Measurements from ENCODE around the gene IGF1R.

IGF1R gene

GRCh38 chr15:98791046-98791701 lies 142.8 kb downstream of the IGF1R start:
- Histone ChIP-seq H3K27ac (ENCODE audit: low read depth, low read length) (no peak overlapping the region), H3K9me3 (ENCODE audit: insufficient read depth, low read length) (no peaks in the 10 kb centered on the region), H3K36me3 (ENCODE audit: low read length) (no peaks in the 10 kb centered on the region), H4K20me1 (ENCODE audit: low read depth, low read length) (0 out of 2 replicates have a peak, but pooled peaks cover 21% of the 10 kb centered on the region), H2AFZ (ENCODE audit: low read depth, low read length, severe bottlenecking) (no peak overlapping the region), H3K4me2 (ENCODE audit: low read depth, low read length, poor library complexity, severe bottlenecking) (no peak overlapping the region), H3K9me2 (replicated peaks; ENCODE audit: insufficient read depth, low read length) (no peaks in the 10 kb centered on the region), H3F3A (ENCODE audit: insufficient read depth) (no peaks in the 10 kb centered on the region), H3K4me3 (ENCODE audit: insufficient read depth, low read length, poor library complexity, severe bottlenecking) (no peak overlapping the region), H3K79me2 (ENCODE audit: insufficient read depth, low read length) (no peaks in the 10 kb centered on the region), H3K27me3 (ENCODE audit: low read length) (no peaks in the 10 kb centered on the region), H3K9ac (ENCODE audit: low read length) (no peak overlapping the region)
- TF ChIP-seq EZH2phosphoT487 (conservative IDR thresholded peaks at IDR 0.05; ENCODE audit: low read length) (no peak), CTCF (IDR thresholded peaks at IDR 0.05; ENCODE audit: insufficient read depth, low read length, poor library complexity, severe bottlenecking) (no peak)

GRCh38 chr15:98792117-98792516 lies 143.8 kb downstream of the IGF1R start:
- H3K9me2 ChIP-seq (replicated peaks; ENCODE audit: insufficient read depth, low read length), result no peaks in the 10 kb centered on the region
- no peaks in the 10 kb centered on the region for H3F3A ChIP-seq (ENCODE audit: insufficient read depth)
- H3K4me3 ChIP-seq (ENCODE audit: insufficient read depth, low read length, poor library complexity, severe bottlenecking), result no peak overlapping the region
- no peak overlapping the region for H3K27ac ChIP-seq (ENCODE audit: low read depth, low read length)
- no peak overlapping the region for H2AFZ ChIP-seq (ENCODE audit: low read depth, low read length, severe bottlenecking)
- no peaks in the 10 kb centered on the region for H3K36me3 ChIP-seq (ENCODE audit: low read length)
- TF ChIP-seq CTCF (IDR thresholded peaks at IDR 0.05; ENCODE audit: insufficient read depth, low read length, poor library complexity, severe bottlenecking) (no peak), EZH2phosphoT487 (conservative IDR thresholded peaks at IDR 0.05; ENCODE audit: low read length) (no peak)
- H3K9ac ChIP-seq (ENCODE audit: low read length), result no peak overlapping the region
- no peaks in the 10 kb centered on the region for H3K79me2 ChIP-seq (ENCODE audit: insufficient read depth, low read length)
- no peak overlapping the region for H3K4me2 ChIP-seq (ENCODE audit: low read depth, low read length, poor library complexity, severe bottlenecking)
- H3K9me3 ChIP-seq (ENCODE audit: insufficient read depth, low read length), result no peaks in the 10 kb centered on the region
- H4K20me1 ChIP-seq (ENCODE audit: low read depth, low read length), result 0 out of 2 replicates have a peak, but pooled peaks cover 21% of the 10 kb centered on the region
- no peaks in the 10 kb centered on the region for H3K27me3 ChIP-seq (ENCODE audit: low read length)

GRCh38 chr15:98794211-98794610 lies 145.9 kb downstream of the IGF1R start:
- Histone ChIP-seq H3K9ac (ENCODE audit: low read length) (no peak overlapping the region), H4K20me1 (ENCODE audit: low read depth, low read length) (0 out of 2 replicates have a peak, but pooled peaks cover 18% of the 10 kb centered on the region), H3K9me2 (replicated peaks; ENCODE audit: insufficient read depth, low read length) (no peaks in the 10 kb centered on the region), H3K4me2 (ENCODE audit: low read depth, low read length, poor library complexity, severe bottlenecking) (no peak overlapping the region), H3K9me3 (ENCODE audit: insufficient read depth, low read length) (no peaks in the 10 kb centered on the region), H3K36me3 (ENCODE audit: low read length) (no peaks in the 10 kb centered on the region), H2AFZ (ENCODE audit: low read depth, low read length, severe bottlenecking) (no peak overlapping the region), H3K79me2 (ENCODE audit: insufficient read depth, low read length) (no peaks in the 10 kb centered on the region), H3F3A (ENCODE audit: insufficient read depth) (no peaks in the 10 kb centered on the region), H3K27me3 (ENCODE audit: low read length) (no peaks in the 10 kb centered on the region), H3K27ac (ENCODE audit: low read depth, low read length) (no peak overlapping the region), H3K4me3 (ENCODE audit: insufficient read depth, low read length, poor library complexity, severe bottlenecking) (no peak overlapping the region)
- TF ChIP-seq EZH2phosphoT487 (conservative IDR thresholded peaks at IDR 0.05; ENCODE audit: low read length), result no peak
- no peak for TF ChIP-seq CTCF (IDR thresholded peaks at IDR 0.05; ENCODE audit: insufficient read depth, low read length, poor library complexity, severe bottlenecking)
